Erythroblast (primary cell): ENCODE results near the gene FBXO31.

Source experiments
- GATA1 ChIP-seq: IDR thresholded peaks from 2 replicates; pipeline ENCODE4 v1.6.1; 2011; ENCODE audit warnings: low read depth, mild to moderate bottlenecking, control low read depth, low read length, moderate library complexity
- POLR2A ChIP-seq: IDR thresholded peaks from 2 replicates; pipeline ENCODE4 v1.6.1; 2011; ENCODE audit warnings: mild to moderate bottlenecking, low read length

GRCh38 chr16:87291944-87292343 lies 91.6 kb downstream of the FBXO31 start:
- TF ChIP-seq POLR2A (no peak), GATA1 (no peak)
